Right cardiac atrium (tissue), 5 donors: Measurements from ENCODE around the gene NDST3. TPM values are rescaled to one million over a fixed set of nuclear protein-coding genes. Genes with fewer than 3 reads are reported as not detected.

Experiments
- ATAC-seq, 2 donors: fragments of 200-7000 bp; cut with Tn5 transposase; one replicate each; pipeline versions ENCODE4 v1.8.0 to v1.9.1; 2020; ENCODE audit warnings: moderate library complexity in 2 of 2, mild to moderate bottlenecking in 1 of 2
- DNase-seq, 3 donors: peaks; one replicate each; pipeline ENCODE4 v3.0.0-alpha.2; 2020
- H3K27ac ChIP-seq: one replicate; pipeline ENCODE4 v1.5.1; 2013; ENCODE audit warnings: mild to moderate bottlenecking, low read length, control low read depth, moderate library complexity
- H3K27me3 ChIP-seq: one replicate; pipeline ENCODE4 v1.6.1; 2013; ENCODE audit not compliant: control insufficient read depth, insufficient read depth
- H3K4me1 ChIP-seq: one replicate; pipeline ENCODE4 v1.6.1; 2013; ENCODE audit warnings: low read length; ENCODE audit not compliant: control insufficient read depth, insufficient read depth
- H3K4me3 ChIP-seq: one replicate; pipeline ENCODE4 v1.5.1; 2013; ENCODE audit warnings: low read length, control low read depth
- H3K9me3 ChIP-seq: one replicate; pipeline ENCODE4 v1.6.1; 2013; ENCODE audit warnings: low read length; ENCODE audit not compliant: control insufficient read depth
- WGBS: extraction: QIAGEN DNeasy Blood & Tissue Kit; methylation state at CpG from one replicate; pipeline ENCODE4 v1.1.7; 2013; 5-methylcytosine and 5-hydroxymethylcytosine counted together
- intact Hi-C, 4 donors: fragments of 100-400 bp; cut with DNase I; formaldehyde crosslinking; loops; one replicate each; pipeline versions ENCODE4 v1.11.0 to v1.14.0; 2022 to 2023
- polyA plus RNA-seq: library from polyadenylated mRNA; stranded (reverse); fragments of 200-250 nt; gene quantifications from one replicate; pipeline ENCODE4 v1.2.3, GENCODE V29; 2013
- total RNA-seq, 4 donors: library from RNA; stranded (reverse); fragmentation: NEBNext Ultra II Directional; extraction: Animal tissue kit (Norgen Biotek cat#: 25700); gene quantifications; one replicate each; pipeline ENCODE4 v1.2.1, GENCODE V29; 2021
- donor health status: healthy with polysubstance abuse.
- donor health status: DM: no; HTN: yes; CAD: no.
- donor health status: DM: no; HTN: no; CAD: no.
- donor health status: DM: no; HTN: yes; CAD: no; lungs with severe emphysema.
- donor health status: DM: yes; HTN: yes; CAD: no.

The NDST3 gene
- total and polyA plus RNA-seq, 5 donors: 0.02 to 0.20 TPM; not detected in 3

GRCh38 chr4:118276580-118276979, 242.3 kb downstream of the NDST3 start:
- no peak for DNase-seq
- H3K27me3 ChIP-seq: no peaks in the 10 kb centered on the region
- no peak for ATAC-seq
- no peaks in the 10 kb centered on the region for H3K4me1 ChIP-seq
- intact Hi-C loops: no loop called here
- H3K4me3 ChIP-seq: no peak overlapping the region
- H3K27ac ChIP-seq: no peak overlapping the region
- H3K9me3 ChIP-seq: no peaks in the 10 kb centered on the region
- 85% methylated on average over 2 of the region's 2 CpGs for WGBS

- 88% methylated on average over 4 of the region's 4 CpGs for WGBS
- intact Hi-C loops: no loop called here
- Histone ChIP-seq H3K4me3 (no peak overlapping the region), H3K9me3 (no peaks in the 10 kb centered on the region), H3K4me1 (no peaks in the 10 kb centered on the region), H3K27me3 (no peaks in the 10 kb centered on the region), H3K27ac (no peak overlapping the region)
- ATAC-seq (no peak), DNase-seq (no peak)
Measured at GRCh38 chr4:118277243-118277642, 243.0 kb downstream of the NDST3 start.

GRCh38 chr4:118278473-118279274, 244.4 kb downstream of the NDST3 start:
- WGBS: under 1% methylated on average over 56 of the region's 56 CpGs
- intact Hi-C loops: no loop called here

GRCh38 chr4:118279328-118279727, 245.0 kb downstream of the NDST3 start:
- DNase-seq (no peak), ATAC-seq (no peak)
- H3K4me3 ChIP-seq: peak overlapping the region; percentile 77
- no peaks in the 10 kb centered on the region for H3K9me3 ChIP-seq
- intact Hi-C loops: no loop called here
- H3K27me3 ChIP-seq: no peaks in the 10 kb centered on the region
- no peaks in the 10 kb centered on the region for H3K4me1 ChIP-seq
- H3K27ac ChIP-seq: peak overlapping the region; percentile 94
- 3% methylated on average over 13 of the region's 13 CpGs for WGBS

More at GRCh38 chr4:118278473-118279274, 244.4 kb downstream of the NDST3 start:
- DNase-seq (peak; percentile 96 to 98 (median 97)), ATAC-seq (peak; percentile 99)
- Histone ChIP-seq H3K27me3 (no peaks in the 10 kb centered on the region), H3K27ac (peak overlapping the region; percentile 94), H3K4me3 (peak overlapping the region; percentile 77), H3K4me1 (no peaks in the 10 kb centered on the region), H3K9me3 (no peaks in the 10 kb centered on the region)

- no peak for ATAC-seq
- no peak for DNase-seq
- intact Hi-C loops: no loop called here
- Histone ChIP-seq H3K9me3 (no peaks in the 10 kb centered on the region), H3K4me1 (no peaks in the 10 kb centered on the region), H3K27ac (no peak overlapping the region), H3K27me3 (no peaks in the 10 kb centered on the region), H3K4me3 (peak overlapping the region; percentile 77)
- WGBS: 33% methylated on average over 2 of the region's 2 CpGs
Measured at GRCh38 chr4:118279920-118280432, 245.7 kb downstream of the NDST3 start.

- Histone ChIP-seq H3K27ac (no peak overlapping the region), H3K9me3 (no peaks in the 10 kb centered on the region), H3K27me3 (no peaks in the 10 kb centered on the region), H3K4me3 (no peak overlapping the region), H3K4me1 (no peaks in the 10 kb centered on the region)
- intact Hi-C loops: no loop called here
- ATAC-seq: no peak
- WGBS: 16% methylated on average over 2 of the region's 2 CpGs
- DNase-seq: peak in 1 of 3 donors; percentile 36
Measured at GRCh38 chr4:118280501-118281218, 246.4 kb downstream of the NDST3 start.

GRCh38 chr4:118281611-118282442, 247.5 kb downstream of the NDST3 start:
- peak in 2 of 3 donors; percentile 35 to 53 for DNase-seq
- no peak overlapping the region for H3K27ac ChIP-seq
- intact Hi-C loops: no loop called here

GRCh38 chr4:118282692-118283091, 248.4 kb downstream of the NDST3 start:
- DNase-seq: no peak
- no peaks in the 10 kb centered on the region for H3K4me1 ChIP-seq
- H3K4me3 ChIP-seq: no peak overlapping the region
- intact Hi-C loops: no loop called here
- no peak overlapping the region for H3K27ac ChIP-seq
- H3K27me3 ChIP-seq: no peaks in the 10 kb centered on the region
- H3K9me3 ChIP-seq: no peaks in the 10 kb centered on the region
- 54% methylated on average over 4 of the region's 4 CpGs for WGBS
- no peak for ATAC-seq

More at GRCh38 chr4:118281611-118282442, 247.5 kb downstream of the NDST3 start:
- H3K4me3 ChIP-seq: no peak overlapping the region
- H3K9me3 ChIP-seq: no peaks in the 10 kb centered on the region
- H3K27me3 ChIP-seq: no peaks in the 10 kb centered on the region
- ATAC-seq: no peak
- H3K4me1 ChIP-seq: no peaks in the 10 kb centered on the region
- WGBS: 35% methylated on average over 9 of the region's 9 CpGs

- no peak overlapping the region for H3K27ac ChIP-seq
- DNase-seq: no peak
- H3K27me3 ChIP-seq: no peaks in the 10 kb centered on the region
- 72% methylated on average over 3 of the region's 3 CpGs for WGBS
- no peaks in the 10 kb centered on the region for H3K9me3 ChIP-seq
- intact Hi-C loops: no loop called here
- no peak for ATAC-seq
- no peak overlapping the region for H3K4me3 ChIP-seq
- H3K4me1 ChIP-seq: no peaks in the 10 kb centered on the region
Measured at GRCh38 chr4:118284169-118284568, 249.9 kb downstream of the NDST3 start.

- H3K27ac ChIP-seq: no peak overlapping the region
- H3K9me3 ChIP-seq: no peaks in the 10 kb centered on the region
- intact Hi-C loops: no loop called here
- ATAC-seq (no peak), DNase-seq (no peak)
- no peaks in the 10 kb centered on the region for H3K4me1 ChIP-seq
- no peaks in the 10 kb centered on the region for H3K27me3 ChIP-seq
- 96% methylated on average over 4 of the region's 4 CpGs for WGBS
- no peak overlapping the region for H3K4me3 ChIP-seq
Measured at GRCh38 chr4:118285931-118286330, 251.6 kb downstream of the NDST3 start.
